ENCODE results near the gene OSBPL10.
"Not testable (repeated sequence)": the region's sequence is repeated elsewhere in the genome, so short reads cannot be mapped to it uniquely, and the experiment has no call there.

Gene OSBPL10

DNA sequence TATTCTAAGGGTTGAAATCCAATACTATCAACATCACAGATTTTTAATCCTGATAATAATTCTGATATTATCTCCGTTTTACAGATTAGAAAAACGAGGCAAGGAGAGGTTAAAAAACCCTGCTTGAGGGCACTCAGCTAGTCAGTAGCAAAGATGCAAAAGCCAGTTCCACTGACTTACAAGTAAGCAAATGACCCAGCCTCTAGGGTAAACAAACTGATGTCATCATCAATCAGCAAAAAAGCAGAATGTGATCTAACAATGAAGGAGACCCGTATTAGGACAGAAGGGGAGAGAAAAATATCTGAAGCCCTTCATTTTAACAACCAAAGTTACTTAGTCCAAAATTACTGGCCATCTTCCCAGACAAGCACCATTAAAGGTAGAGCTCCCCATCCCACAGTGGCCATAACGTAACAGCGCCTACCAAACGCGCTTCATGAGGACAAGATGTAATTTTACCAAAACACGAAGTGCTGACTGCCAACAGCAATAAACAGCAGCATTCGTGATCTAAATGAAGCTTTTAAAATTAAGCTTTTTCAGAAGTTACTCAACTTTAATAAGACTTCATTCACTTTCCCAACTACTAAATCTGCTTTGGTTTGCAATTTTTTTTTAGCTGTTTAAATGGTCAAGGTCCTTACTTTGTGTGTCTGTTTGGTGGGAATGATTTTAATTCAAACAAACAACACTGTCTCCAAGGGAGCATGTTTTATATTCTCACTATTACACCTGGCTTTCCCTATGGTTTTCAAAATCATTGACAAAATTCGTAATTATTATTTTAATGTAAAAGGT lies 176.6 kb downstream of the OSBPL10 start:
- DNase-seq: no peak

DNA sequence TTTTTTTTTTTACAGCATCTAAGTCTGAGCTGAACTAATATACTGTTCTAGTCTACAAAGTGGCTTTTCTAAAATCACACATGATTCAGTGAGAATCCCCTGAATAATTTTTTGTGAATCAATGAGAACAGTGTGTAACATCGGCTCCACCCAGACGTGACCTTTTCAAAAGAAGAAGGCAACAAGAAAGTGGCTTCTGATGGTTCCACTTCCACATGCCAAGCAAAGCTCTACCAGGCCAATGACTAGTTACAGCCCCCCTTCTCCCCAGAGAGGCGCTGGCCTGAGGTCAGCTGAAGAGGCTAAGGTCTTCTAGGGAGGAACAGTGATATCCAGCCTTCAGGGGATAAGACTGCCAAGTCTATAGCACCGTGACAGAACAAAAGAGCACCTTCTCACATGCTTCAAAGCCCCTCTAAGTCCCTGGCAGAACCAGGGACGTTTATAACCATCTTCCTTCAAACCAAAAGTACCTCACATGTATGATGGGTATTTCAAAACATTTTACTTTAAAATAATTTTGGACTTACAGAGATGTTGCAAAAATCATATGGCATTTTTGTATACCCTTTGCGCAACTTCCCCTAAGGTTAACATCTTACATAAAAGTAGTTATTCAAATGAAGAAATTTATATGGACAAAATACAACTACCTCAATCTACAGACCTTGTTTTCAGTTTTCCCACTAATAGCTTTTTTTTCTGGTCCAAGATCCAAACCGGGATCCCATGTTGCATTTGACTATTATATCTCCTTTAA lies 177.9 kb downstream of the OSBPL10 start:
- DNase-seq: no peak

DNA sequence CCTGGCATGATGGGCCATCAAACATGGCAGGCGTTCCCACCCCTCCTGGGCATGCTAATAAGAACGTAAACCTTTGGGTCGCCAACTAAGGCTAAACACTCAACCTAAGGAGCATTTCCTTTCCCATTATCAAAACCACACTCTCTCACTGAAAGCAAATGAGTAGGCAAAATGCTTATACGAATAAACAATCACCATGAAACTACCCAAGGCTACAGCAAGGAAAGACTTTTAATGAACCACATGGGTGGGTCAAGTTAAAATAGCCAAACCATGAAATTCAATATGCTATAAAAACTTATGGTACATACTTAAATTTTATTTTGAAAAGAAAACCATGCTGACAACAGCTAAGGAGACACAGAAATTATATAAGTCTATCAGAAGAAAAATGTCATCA lies 180.6 kb downstream of the OSBPL10 start:
- no peak for DNase-seq

DNA sequence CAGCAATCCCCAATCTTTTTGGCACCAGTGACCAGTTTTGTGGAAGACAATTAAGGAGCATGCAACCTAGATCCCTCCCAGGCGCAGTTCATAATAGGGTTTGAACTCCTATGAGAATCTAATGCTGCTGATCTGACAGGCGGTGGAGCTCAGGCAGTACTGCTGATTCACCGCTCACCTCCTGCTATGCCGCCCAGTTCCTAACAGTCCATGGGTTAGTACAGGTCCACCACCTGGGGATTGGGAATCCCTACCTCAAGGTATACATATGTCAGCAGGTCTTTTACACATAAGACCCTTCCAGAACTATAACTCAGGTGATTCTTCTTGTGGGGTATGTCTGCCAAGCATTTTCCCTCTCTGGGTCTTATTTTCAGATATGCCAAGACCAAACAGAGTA lies 182.2 kb downstream of the OSBPL10 start:
- DNase-seq: no peak

DNA sequence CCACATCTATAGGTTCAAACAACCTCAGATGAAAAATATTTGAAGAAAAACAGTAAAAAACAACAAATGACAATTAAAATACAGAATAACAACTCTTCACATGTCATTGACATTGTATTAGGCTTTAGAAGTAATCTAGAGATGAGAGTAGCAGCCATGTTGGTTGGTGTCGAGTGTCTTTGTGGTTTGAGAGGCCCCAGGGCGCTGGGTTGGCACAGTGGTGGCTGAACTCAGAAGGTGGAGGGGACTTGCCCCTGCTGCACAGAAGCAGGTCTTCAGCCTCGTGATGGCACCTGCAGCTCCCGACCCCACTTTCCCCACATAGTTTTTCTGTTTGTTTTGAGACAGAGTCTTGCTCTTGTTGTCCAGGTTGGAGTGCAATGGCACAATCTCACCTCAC lies 187.2 kb downstream of the OSBPL10 start:
- no peak for DNase-seq

DNA sequence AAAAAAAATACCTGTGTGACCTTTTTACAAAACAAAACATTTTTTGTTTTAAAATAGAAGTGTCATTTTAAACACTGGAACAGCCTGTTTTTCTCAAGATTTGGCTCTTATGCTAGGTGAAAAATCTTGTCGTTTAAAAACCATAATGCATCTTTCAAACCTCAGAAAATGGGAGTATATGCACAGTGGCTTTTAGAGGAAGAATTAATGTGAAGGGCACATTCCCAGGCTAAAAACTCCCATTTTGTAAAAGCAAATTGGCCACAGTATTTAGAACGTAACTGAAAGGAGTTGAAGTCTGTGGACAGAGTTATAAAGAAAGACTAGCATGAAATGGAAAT lies 190.0 kb downstream of the OSBPL10 start:
- DNase-seq: no peak

DNA sequence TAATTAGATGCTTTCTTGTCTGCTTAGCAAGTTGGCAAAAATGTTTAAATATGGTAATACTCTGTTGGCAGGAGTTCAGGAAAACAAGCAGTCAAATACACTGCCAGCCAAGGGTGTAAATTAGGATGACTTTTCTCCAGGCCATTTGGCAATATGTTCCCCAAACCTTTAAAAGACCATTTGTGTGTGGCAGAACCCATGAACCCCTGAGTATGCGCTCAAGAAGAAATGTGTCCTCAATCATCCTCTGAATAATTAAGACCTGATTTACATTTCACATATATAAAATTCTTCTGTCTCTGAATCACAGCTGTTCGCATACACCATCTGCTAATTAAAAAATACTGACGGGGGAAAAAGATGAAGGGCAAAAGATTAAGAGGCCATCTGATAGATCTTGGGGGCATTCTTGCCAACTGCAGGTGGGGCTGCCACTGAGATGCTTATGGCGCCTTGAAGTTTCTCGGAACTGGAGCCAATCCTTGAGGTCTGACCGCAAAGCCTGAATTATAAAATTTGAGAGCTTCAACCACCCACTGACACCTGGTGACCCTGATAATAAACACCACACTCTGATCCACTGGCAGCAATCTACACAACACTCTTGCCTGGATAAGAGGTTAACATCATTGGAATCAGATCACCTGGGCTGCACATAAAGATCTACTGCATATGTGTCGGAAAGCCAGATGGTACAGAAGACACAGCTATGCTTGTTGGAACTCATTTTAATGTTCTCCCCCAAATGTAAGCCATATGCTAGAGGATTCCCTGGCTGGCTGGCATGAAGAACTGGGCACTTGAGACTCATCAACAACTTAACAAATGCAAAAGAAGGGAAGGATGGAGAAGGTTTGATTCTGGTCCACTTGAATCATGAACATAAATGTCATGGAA lies 190.6 kb downstream of the OSBPL10 start:
- DNase-seq: no peak

DNA sequence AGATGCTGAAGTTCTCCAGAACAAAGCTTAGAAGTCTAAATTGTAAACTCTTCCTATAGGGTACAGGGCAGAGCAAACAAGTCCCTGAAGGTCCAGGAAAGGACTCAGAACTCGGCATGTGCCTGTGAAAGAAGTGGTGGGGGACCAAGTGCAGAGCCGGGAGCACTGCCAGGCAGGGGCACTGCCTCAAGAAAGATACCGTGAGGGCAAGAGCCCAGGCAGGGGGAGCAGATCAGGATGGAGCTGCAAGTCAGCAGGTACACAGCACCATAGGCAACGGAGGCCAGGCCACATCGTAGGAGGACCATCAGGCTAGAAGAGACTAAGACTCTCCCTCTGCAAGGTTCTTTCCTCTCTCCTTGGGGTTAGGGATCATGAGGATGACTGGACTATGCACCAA lies 191.6 kb downstream of the OSBPL10 start:
- no peak for DNase-seq

DNA sequence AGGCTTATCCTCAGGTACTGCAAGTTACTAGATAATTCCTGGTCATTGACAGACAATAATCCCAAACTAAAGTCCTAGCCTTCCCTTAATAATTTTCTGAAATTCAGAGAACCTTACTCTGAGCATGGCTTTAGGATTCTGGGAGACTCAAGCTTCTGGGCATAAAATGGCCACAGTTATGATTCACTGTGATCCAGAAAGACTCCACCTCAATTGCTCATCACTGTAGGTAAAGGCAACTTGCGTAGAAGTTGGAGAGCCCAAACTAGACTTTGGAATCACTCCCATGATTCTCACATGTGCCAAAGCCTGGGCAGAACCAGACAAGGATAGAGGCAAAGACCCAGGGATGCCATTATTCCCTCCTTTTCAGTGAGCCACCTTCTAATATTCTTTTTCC lies 195.3 kb downstream of the OSBPL10 start:
- no peak for DNase-seq

DNA sequence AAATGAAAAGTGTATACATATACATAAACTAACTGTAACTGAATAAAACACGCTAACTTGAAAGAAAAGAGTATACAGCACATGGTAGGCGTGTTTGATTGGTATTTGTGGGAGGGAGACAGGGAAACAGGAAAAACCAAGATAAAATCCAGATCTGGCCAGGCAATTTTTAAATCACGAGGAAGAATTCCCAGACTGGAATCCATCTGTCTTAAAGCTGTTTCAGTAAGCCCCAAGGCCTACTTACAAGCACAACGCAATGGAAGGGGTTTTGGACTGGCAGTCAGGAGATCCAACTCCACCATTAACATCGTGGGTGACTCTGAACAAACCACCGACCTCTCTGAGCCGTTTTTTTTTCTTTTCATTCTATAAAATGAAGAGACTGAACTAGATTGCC lies 195.8 kb downstream of the OSBPL10 start:
- no peak for DNase-seq

DNA sequence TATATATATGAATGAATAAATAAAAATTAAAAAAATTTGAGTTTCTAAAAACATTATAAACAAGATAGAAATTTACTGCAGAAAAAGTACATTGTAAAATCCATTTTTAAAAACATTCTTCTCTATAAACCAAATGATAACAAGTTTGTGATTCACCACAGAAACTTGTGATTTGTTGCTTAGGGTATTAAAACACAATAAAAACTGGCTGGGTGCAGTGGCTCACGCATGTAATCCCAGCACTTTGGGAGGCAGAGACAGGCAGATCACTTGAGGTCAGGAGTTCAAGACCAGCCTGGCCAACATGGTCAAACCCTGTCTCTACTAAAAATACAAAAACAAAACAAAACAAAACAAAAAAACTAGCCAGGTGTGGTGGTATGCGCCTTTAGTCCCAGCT lies 197.2 kb downstream of the OSBPL10 start:
- DNase-seq: not testable (repeated sequence)

DNA sequence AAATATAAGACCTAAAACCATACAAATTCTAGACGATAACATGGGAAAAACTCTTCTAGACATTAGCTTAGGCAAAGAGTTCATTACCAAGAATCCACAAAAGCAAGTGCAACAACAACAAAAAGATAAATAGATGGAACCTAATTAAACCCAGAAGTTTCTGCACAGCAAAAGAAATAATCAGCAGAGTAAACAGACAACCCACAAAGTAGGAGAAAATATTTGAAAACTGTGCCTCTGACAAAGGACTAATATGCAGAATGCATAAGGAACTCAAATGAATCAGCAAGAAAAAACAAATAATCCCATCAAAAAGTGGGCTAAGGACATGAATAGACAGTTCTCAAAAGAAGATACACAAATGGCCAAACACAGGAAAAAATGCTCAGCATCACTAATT lies 198.8 kb downstream of the OSBPL10 start:
- not testable (repeated sequence) for DNase-seq

DNA sequence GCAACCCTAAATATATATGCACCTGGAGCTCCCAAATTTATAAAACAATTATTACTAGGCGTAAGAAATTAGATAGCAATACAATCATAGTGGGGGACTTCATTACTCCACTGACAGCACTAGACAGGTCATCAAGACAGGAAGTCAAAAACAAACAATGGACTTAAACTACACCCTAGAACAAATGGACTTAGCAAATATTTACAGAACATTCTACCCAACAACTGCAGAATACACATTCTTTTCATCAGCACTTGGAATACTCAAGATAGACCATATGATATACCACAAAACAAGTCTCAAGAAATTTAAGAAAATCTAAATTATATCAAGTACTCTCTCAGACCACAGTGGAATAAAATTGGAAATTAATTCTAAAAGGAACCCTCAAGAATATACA lies 201.5 kb downstream of the OSBPL10 start:
- no peak for DNase-seq

DNA sequence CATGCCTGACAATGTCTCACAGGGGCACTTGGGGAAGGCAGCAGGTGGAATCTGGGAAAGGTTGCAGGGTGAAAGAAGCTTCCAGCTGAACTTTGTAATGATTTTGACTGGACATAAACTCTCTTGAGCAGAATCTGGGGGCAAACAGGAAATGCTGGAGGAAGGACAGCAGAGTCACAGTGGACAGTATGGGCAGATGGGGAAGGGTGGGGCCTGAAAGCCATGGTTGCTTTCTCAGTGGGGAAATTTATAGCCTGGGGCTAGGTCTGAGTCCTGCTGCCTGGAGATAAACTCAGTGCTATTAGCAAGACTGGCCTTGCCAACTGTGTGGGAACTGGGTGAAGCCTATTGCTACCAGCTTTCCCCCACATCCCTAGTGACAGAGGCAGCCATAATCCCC lies 203.2 kb downstream of the OSBPL10 start:
- no peak for DNase-seq

DNA sequence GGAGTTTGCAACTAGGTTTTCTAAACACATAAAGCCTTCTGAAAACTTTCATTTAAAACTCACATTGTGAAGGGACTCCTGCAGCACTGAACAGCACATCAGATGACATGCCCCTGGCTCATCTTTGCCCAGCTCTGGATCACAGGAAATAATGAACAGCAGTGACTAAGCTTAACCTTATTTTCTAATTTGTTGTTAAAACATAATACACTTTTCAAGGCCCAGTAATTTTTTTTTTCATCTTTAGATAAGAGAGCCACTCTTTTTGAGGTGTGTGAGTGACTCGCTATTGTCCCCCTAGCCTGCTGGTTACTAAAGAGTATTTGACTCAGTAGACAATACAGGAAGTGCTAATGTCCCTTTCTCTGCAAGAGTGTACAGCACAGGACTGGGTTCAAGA lies 204.0 kb downstream of the OSBPL10 start:
- DNase-seq: no peak

DNA sequence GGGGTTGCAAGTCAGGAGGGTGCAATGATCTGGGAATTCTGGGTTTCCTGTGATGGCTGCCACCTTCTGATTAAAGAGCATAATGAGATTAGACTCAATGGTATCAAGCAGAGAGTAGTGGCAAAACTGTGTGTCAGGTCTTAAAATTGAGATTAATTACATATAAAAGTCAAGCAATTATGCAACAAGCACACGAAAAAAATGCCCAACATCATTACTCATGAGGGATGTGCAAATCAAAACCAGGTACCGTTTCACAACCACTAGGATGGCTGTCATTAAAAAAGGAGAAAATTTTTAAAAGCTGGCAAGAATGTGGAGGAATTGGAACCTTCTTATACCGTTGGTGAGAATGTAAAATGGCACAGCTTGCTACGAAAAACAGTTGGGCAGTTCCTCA lies 205.0 kb downstream of the OSBPL10 start:
- no peak for DNase-seq

DNA sequence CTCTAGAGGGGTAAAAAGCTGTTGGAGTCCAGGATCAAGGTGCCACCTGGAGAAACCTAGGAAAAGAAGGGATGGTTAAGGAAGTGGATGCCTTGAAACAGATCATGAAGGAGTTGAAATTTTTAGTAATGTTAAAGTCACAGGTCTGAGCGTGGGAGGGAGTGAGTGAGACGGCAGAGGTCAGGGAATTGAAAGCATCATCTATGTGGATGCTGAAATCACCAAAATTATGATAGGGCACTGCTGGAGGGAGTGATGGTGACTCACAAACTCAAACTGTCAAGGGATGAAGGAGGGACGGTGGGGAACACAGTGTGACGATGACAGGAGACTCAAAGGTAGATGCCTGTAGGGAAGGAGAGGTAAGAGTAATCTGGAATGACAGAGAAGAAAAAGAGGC lies 205.7 kb downstream of the OSBPL10 start:
- no peak for DNase-seq

DNA sequence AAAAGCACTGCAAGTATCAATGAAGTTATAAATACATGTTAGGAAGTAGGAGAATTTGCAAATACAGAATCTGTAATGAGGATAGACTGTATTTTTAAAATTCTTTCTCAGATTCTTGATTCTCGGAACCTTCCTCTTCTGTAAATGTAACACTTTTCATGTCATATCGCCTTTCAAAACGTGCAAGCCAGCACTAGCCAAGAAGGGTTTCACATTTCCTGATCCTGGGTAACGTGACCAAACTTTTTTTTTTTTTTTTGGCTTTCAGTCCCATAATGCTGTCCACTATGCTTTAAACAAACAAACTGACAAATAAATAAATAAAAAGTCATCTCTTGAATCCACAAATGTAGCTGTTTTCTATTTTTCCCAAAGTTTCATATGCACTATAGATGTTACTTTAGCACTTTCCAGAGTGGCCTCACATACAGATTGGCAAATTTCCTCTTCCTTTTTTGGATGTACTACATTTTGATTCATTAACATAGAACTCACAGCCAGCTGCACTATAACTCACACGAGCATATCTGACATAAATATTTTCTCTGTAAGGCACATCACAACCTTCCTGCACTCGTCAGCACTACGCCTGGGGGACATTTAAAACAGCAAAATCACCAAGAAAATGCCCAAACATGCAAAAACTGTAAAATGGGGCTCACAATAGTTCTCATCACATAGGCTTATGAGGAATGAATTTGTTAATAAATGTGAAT lies 208.1 kb downstream of the OSBPL10 start:
- no peak for DNase-seq

DNA sequence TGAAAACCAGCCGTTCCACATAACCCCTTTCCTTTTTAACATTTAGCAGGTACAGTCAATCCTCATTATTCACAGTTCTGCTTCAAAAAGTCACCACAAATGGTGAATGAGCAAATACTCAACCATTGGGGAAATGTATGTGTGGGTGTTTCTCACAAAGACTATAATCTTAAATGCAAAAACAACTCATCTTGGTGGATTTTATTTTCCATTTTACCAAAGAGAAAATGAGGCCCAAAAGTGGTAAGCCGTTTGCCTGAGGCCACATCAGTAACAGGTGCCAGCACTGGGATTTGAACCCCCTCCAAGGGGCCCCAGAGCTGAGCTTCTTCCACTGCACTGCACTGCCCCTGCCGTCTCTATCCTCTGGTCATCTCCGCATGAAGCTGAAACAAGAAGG lies 208.8 kb downstream of the OSBPL10 start:
- no peak for DNase-seq

DNA sequence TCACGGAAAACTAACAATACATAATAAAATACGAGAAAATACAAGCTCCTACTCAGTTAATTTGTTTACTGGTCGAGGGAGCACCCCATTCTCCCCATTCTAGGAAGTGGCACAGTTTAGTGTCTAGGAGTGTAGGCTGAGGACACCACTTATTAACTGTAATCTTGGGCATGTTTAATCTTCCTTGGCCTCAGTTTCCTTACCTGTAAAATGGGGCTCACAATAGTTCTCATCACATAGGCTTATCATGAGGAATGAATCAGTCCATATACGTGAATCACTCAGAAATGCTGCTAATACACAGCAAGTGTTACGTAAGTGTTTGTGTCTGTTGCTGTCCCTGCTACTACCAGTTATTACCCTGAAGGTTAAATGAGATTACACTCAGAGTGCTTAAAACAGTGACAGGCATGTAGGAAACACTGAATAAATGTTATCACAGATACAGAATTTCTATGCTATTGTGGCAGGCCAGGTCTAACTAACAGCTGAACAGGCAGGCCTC lies 210.2 kb downstream of the OSBPL10 start:
- DNase-seq: no peak

DNA sequence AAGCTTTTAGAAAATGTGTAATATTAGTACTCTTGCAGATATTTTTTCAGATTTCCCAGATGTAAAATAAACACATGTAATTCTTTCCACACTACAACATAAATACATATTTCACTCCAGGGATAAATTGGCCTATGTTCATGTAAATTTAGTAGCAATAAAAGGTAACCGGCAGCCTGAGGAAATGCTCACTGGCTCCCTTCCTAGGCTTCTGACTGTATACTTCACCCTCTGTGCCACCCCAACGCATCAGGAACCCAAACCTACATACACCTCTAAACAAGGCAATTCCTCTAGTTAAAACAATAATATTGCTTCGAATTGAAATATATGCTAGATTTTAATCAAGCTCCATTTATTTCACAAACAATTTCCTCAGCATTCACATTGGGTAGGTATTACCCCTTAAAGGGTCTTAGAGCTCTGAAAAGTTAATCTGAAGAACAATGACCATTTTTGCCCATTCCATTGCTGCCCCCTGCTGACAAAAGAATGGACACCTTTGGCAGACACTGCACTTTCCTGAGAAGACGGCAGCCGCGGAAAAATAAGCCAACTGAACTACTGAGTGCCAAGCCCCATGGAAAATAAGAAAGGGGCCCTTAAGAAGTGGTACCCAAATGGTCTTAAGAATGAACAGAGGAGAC lies 212.5 kb downstream of the OSBPL10 start:
- no peak for DNase-seq

DNA sequence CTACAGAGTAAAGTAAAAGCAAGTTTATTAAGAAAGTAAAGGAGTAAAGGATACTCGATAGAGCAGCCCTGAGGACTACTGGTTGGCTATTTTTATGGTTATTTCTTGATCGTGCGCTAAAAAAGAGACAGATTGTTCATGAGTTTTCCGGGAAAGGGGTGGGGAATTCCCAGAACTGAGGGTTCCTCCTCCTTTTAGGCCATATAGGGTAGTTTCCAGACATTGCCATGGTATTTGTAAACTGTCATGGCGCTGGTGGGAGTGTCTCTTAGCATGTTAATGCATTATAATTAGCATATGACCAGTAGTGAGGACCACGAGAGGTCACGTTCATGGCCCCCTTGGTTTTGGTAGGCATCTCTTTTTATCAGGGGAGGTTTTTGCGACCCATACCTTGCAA lies 213.1 kb downstream of the OSBPL10 start:
- DNase-seq: no peak
